ENCODE measurements around the gene SLC35A3. TPM values are rescaled to one million over a fixed set of nuclear protein-coding genes. Genes with fewer than 3 reads are reported as not detected.

The SLC35A3 gene
- total and polyA plus RNA-seq, 12 donors: 5.2 to 25.9 (median 17.5) TPM

DNA sequence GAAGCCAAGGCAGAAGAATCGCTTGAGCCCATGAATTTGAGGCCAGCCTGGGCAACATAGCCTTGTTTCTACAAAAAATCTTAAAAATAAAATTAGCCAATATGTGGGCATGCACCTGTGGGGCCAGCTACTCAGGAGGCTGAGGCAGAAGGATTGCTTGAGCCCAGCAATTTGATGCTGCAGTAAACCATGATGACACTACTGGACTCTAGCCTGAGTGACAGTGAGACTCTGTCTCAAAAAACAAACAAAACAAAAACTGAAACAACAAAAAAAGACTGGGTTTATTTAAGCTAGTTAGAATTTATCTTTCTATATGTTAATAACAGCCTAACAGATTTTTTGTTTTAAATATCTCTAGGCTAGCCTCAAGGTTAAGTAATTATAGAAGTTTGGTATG lies 57.4 kb downstream of the SLC35A3 start:
- Histone ChIP-seq H3K27ac (no peak overlapping the region), H3K27me3 (no peaks in the 10 kb centered on the region), H3K4me1 (replicated peaks in 1 of 2) (no peaks in the 10 kb centered on the region), H3K9me3 (replicated peaks in 1 of 3) (no peaks in the 10 kb centered on the region), H3K36me3 (replicated peaks in 1 of 2) (no peaks in the 10 kb centered on the region), H3K4me3 (no peak overlapping the region)
- 95 to 100% (median 98%) methylated on average over 1 of the region's 1 CpG for WGBS, 4 donors
- intact Hi-C loops (cut with DNase I): no loop called here
- TF ChIP-seq POLR2A (IDR thresholded peaks at IDR 0.05): no peak
- TF ChIP-seq, protein P1, sequence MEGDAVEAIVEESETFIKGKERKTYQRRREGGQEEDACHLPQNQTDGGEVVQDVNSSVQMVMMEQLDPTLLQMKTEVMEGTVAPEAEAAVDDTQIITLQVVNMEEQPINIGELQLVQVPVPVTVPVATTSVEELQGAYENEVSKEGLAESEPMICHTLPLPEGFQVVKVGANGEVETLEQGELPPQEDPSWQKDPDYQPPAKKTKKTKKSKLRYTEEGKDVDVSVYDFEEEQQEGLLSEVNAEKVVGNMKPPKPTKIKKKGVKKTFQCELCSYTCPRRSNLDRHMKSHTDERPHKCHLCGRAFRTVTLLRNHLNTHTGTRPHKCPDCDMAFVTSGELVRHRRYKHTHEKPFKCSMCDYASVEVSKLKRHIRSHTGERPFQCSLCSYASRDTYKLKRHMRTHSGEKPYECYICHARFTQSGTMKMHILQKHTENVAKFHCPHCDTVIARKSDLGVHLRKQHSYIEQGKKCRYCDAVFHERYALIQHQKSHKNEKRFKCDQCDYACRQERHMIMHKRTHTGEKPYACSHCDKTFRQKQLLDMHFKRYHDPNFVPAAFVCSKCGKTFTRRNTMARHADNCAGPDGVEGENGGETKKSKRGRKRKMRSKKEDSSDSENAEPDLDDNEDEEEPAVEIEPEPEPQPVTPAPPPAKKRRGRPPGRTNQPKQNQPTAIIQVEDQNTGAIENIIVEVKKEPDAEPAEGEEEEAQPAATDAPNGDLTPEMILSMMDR (IDR thresholded peaks at IDR 0.05): no peak
- DNase-seq: no peak

DNA sequence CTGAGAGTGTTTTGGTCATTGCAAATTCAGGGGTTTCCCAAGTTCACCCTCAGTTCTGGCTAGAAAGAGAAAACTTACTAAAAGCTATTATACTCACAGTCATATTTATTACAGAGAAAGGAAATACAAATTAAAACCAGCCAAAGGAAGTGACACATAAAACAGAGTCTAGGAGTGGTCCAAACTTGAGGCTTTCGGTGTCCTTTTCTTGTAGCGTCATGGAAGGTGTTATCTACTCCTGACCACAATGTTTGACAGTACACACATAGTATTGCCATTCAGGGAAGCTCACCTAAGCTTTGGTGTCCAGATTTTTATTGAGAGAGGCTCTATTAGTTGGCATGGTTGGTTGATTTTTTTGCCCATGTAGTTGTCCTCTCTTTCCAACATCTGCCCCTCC lies 59.0 kb downstream of the SLC35A3 start:
- no peak for DNase-seq
- H3K9me3 ChIP-seq (replicated peaks in 1 of 3): no peaks in the 10 kb centered on the region
- no peak for TF ChIP-seq POLR2A (IDR thresholded peaks at IDR 0.05)
- TF ChIP-seq, protein P1 (IDR thresholded peaks at IDR 0.05): no peak
- no peaks in the 10 kb centered on the region for H3K27me3 ChIP-seq
- no peak overlapping the region for H3K27ac ChIP-seq
- no peaks in the 10 kb centered on the region for H3K36me3 ChIP-seq (replicated peaks in 1 of 2)
- 88 to 100% (median 92%) methylated on average over 2 of the region's 2 CpGs for WGBS, 4 donors
- no peaks in the 10 kb centered on the region for H3K4me1 ChIP-seq (replicated peaks in 1 of 2)
- intact Hi-C loops (cut with DNase I): no loop called here
- no peak overlapping the region for H3K4me3 ChIP-seq

DNA sequence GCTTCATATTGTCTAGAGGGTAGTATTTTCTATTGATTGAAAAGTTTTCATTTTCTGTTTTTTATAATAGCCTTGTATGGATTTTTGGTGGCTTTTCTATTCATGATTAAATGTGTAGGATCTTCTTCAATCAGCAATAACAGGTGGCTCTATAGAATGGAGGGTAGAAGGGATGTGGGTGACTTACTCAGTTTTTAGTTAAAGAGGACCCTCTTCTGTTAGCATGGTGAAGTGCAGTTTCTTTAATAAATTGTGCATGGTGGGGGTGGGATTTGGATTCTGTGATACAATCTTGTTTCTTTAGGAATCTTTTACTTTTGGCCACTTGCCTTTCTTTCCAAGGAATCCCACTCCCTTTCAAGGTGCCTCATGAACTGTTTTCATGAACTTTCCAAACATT lies 64.7 kb downstream of the SLC35A3 start:
- Histone ChIP-seq H3K36me3 (replicated peaks in 1 of 2) (no peaks in the 10 kb centered on the region), H3K27ac (no peak overlapping the region), H3K4me3 (no peak overlapping the region), H3K27me3 (no peaks in the 10 kb centered on the region), H3K9me3 (replicated peaks in 1 of 3) (no peaks in the 10 kb centered on the region), H3K4me1 (replicated peaks in 1 of 2) (peaks cover 5 to 15% of the 10 kb centered on the region in 2 donors)
- TF ChIP-seq, protein P1 (IDR thresholded peaks at IDR 0.05): peak in 3 of 6 experiments; percentile 18 to 19 (median 18)
- TF ChIP-seq POLR2A (IDR thresholded peaks at IDR 0.05): no peak
- intact Hi-C loops (cut with DNase I): no loop called here
- DNase-seq: no peak

DNA sequence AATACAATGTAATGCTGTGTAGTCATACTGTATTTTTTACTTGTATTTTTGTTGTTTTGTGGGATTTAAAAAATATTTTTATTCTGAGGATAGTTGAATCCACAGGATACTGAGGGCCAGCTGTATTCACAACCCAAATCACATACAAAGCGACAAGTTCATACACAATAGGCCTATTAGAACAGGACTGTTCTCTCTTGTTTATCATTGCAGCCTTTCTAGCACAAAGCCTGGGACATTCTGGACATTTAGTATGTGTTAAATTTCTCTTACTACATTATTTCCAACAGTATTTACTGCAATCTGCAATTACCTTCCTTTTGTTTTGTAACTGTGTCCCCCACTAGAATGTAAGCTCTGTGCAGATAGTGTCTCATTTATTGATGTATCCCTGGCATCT lies 65.4 kb downstream of the SLC35A3 start:
- no peak for DNase-seq
- no peak for TF ChIP-seq POLR2A (IDR thresholded peaks at IDR 0.05)
- H3K27ac ChIP-seq: no peak overlapping the region
- intact Hi-C loops (cut with DNase I): no loop called here
- no peaks in the 10 kb centered on the region for H3K27me3 ChIP-seq
- no peak overlapping the region for H3K4me3 ChIP-seq
- peaks cover 12 to 22% of the 10 kb centered on the region in 2 donors for H3K4me1 ChIP-seq (replicated peaks in 1 of 2)
- no peaks in the 10 kb centered on the region for H3K9me3 ChIP-seq (replicated peaks in 1 of 3)
- 92 to 100% (median 99%) methylated on average over 1 of the region's 1 CpG for WGBS, 4 donors
- H3K36me3 ChIP-seq (replicated peaks in 1 of 2): no peaks in the 10 kb centered on the region

Data from adrenal gland (tissue), 12 donors.